HG03354 (cell line): ENCODE data around the gene CEP170.
"Not testable (repeated sequence)": the region's sequence is repeated elsewhere in the genome, so short reads cannot be mapped to it uniquely, and the experiment has no call there.

Experiments used
- ATAC-seq: cut with Tn5 transposase; IDR thresholded peaks from one replicate; pipeline ENCODE4 v1.9.1; 2021; ENCODE audit warnings: mild to moderate bottlenecking; ENCODE audit not compliant: unreplicated experiment, poor library complexity, severe bottlenecking

Gene CEP170

DNA sequence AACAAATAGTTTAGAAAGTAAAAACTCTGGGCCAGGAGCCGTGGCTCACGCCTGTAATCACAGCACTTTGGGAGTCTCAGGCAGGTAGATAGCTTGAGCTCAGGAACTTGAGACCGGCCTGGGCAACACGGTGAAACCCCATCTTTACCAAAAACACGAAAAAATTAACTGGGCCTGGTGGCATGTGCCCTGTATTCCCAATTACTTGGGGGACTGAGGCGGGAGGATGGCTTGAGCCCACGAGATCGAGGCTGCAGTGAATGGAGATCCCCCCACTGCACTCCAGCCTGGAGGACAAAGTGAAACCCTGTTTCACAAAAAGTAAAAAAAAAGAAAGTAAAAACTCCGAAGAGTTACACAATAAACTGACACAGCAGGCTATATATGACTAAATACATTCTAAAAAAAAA is 10.6 kb downstream of the CEP170 start:
- ATAC-seq, result no peak

GRCh38 chr1:243236604-243237252 is 18.4 kb downstream of the CEP170 start:
- peak; percentile 89 for ATAC-seq

GRCh38 chr1:243234978-243235647 is 20.0 kb downstream of the CEP170 start:
- no peak for ATAC-seq

GRCh38 chr1:243233908-243234307 is 21.2 kb downstream of the CEP170 start:
- ATAC-seq, result no peak

DNA sequence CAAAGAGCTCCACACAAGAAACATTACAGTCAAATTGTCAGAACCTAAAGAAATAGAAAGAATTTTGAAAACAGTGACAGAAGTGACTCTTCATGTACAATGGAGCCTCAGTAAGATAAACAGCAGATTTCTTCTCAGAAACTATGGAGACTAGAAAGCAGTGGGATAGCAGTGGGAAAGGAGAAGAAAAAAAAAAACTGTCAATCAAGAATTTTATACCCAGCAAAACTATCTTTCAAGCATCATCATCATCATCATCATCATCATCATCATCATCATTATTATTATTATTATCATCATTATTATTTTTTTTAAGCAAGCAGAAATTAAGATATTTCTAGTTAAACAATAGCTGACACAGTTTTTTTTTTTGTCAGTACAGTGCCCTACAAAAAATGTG is 24.2 kb downstream of the CEP170 start:
- ATAC-seq, result no peak

- ATAC-seq, result no peak
These were observed 25.6 kb downstream of the CEP170 start for GRCh38 chr1:243229526-243229925.

DNA sequence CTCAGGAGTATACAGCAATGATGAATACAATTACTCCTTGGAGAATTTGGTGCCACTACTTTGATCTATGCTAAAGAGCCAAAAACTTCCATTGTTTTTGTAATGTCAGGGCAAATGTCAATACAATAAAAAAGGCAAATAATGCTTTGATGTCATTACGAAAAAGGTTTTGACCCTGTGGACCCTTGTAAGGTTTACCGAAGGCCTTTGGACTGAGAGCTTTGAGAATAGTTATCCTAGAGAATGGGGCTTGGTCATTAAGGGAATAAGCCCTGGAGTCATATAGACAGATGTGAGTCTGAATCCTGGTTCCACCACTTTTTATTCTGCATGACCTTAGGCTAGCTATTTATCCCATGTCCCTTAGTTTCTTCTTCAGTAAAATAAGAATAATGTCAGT is 27.5 kb downstream of the CEP170 start:
- ATAC-seq, result no peak

- ATAC-seq, result no peak
These were observed 37.0 kb downstream of the CEP170 start for GRCh38 chr1:243218059-243218458.

DNA sequence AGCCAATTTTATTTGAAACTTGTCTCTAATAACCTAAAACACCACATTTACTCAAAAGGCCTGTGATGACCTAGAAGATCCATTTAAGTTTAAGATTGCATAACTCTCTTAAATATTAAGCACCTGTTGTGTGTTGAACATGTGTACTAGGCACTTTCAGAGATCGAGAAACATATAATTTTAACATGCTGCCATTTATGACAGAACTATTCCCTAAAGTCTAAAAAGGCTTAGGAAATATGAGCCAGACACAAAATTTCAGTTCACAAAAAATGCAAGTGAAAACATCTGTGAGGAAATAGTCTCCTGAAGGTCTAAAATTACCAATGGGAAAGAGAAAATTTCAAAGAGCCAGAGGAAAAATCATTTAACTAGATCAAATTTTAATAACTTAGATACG is 37.7 kb downstream of the CEP170 start:
- ATAC-seq, result no peak

DNA sequence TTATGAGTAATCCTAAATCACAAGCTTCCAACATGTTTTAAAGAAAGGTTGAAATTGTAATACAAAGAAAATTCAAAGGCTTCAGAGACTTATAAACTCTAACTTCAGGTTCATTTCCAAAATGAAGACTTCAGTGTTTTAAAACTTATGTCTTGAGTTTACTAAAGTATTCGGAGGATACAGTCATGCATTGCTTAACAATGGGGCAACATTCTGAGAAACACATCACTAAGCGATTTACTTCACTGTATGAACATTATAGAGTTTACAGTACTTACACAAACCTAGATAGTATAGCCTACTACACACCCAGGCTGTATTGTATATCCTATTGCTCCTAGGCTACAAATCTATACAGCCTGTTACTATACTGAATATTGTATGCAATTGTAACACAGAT is 38.3 kb downstream of the CEP170 start:
- ATAC-seq, result no peak

DNA sequence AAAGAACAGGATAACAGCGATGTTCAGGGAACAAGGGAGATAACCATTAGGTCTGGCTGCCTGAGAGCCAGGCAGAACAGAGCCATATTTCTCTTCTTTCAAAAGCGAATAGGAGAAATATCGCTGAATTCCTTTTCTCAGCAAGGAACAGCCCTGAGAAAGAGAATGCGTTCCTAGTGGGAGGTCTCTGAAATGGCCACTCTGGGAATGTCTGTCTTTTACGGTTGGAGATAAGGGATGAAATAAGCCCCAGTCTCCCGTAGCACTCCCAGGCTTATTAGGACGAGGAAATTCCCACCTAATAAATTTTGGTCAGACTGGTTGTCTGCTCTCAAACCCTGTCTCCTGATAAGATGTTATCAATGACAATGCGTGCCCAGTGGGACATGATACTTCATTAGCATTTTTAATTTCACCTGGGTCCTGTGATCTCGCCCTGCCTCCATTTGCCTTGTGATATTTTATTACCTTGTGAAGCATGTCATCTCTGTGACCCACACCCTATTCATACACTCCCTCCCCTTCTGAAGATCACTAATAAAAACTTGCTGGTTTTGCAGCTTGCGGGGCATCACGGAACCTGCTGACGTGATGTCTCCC is 39.7 kb downstream of the CEP170 start:
- ATAC-seq, result not testable (repeated sequence)

- no peak for ATAC-seq
These were observed 41.9 kb downstream of the CEP170 start for GRCh38 chr1:243213045-243213787.

DNA sequence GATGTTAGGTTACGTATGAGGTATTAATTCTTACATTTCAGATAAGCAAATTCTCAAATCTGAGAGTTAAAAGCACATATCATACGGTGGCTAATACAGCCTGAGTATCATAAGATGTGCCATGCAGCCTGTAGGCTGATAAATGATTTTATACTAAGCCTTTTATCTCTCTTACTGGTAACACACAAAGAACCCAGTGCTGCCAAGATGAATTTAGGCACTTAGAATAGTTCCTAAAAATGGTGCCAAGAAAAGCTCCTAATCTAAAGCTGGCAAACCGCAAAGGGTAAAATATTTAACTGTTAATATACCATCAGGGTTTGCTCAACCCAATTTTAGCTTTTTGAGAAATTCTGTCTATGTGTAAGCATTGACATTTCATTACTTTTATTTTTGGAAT is 43.1 kb downstream of the CEP170 start:
- not testable (repeated sequence) for ATAC-seq

- ATAC-seq, result not testable (repeated sequence)
These were observed 50.0 kb downstream of the CEP170 start for GRCh38 chr1:243205026-243205501.

- ATAC-seq, result not testable (repeated sequence)
These were observed 50.7 kb downstream of the CEP170 start for GRCh38 chr1:243204336-243204735.

DNA sequence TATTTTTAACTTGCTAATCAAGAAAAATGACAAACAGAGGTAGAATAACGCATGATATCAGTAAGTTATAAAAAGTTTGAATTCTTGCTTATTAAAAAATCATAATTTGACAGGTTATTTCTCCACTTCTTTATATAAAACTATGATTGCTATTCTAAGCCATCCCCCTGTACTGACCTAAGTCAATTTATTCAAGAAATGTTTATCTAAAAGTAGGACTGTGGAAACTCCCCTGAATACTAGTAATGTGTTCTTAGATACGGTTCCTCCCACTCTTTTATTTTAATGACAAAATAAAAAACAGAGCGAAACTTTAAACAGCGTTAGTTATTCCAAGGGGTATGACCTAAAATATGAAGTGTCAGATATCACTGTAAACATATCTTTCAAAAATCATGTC is 51.9 kb downstream of the CEP170 start:
- not testable (repeated sequence) for ATAC-seq

DNA sequence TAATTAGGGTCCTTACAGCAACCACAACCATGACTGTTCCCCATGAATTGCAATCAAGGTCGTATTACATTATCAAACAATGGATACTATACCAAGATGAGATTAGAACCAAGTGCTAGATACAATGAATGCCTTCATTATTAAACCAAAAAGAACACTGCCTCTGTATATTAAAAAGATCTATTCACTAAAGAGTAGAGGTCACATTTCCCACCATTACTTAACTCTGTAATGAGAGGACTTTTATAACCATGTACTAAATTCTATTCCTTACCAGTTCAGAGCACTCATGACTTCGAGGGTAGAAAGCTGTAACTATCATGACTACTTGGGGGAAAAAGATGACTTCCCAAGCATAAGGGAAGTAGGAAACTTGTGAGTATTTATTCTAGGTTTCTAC is 53.8 kb downstream of the CEP170 start:
- not testable (repeated sequence) for ATAC-seq

DNA sequence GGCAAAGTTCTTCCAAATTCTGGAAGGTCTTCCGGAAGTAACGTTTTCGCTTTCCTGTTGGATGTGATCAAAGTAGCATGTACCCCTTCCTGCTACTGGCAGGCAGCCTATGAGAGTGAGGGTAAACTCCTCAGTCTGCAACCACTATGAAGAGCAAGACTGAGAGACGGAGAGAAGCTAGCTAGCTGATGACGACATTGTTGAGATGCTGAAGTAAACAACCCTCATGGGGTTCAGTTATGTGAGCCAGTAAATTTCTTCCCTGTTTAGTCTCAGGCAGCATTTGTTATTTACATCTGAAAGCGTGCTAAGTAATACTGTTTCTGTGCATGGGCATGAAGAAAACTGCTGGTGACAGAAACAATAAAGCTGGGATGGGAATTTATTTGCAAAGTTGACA is 57.6 kb downstream of the CEP170 start:
- not testable (repeated sequence) for ATAC-seq

DNA sequence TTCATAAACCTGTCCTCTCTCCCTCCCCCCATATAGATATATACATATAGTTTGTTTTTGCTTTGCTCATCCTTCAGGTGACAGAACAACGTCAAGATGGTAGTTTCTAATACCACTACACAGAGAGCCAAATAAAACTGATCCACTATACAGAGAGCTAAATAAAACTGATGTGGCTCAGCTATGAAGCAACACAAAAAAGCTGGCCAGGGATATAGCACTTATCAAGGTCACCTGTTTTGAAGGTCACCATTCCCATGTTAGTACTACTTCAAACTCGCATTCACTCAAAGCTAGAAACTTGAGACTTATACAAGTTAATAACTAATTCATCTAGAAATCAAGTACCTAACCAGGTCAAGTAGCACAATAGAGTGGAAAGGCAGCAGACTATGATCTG is 61.8 kb downstream of the CEP170 start:
- ATAC-seq, result not testable (repeated sequence)
